ENCODE data around the gene C17orf114.

GRCh38 chr17:4850246-4850645 is 48.1 kb upstream of the C17orf114 start:
- no peak for TF ChIP-seq CTCF (conservative IDR thresholded peaks at IDR 0.05; ENCODE audit: low read length)
- TF ChIP-seq EZH2phosphoT487 (IDR thresholded peaks at IDR 0.05; ENCODE audit: borderline replicate concordance, low read depth, low read length), result no peak

Measured in OCI-LY7 (cell line).